GM18870 (cell line): ENCODE results near the gene KLHL6.
"Not testable (repeated sequence)": the region's sequence is repeated elsewhere in the genome, so short reads cannot be mapped to it uniquely, and the experiment has no call there.

Source experiments
- ATAC-seq: cut with Tn5 transposase; IDR thresholded peaks from one replicate; pipeline ENCODE4 v1.9.1; 2021; ENCODE audit warnings: moderate library complexity; ENCODE audit not compliant: unreplicated experiment

Gene KLHL6

GRCh38 chr3:183489455-183490210, 65.9 kb downstream of the KLHL6 start:
- no peak for ATAC-seq

DNA sequence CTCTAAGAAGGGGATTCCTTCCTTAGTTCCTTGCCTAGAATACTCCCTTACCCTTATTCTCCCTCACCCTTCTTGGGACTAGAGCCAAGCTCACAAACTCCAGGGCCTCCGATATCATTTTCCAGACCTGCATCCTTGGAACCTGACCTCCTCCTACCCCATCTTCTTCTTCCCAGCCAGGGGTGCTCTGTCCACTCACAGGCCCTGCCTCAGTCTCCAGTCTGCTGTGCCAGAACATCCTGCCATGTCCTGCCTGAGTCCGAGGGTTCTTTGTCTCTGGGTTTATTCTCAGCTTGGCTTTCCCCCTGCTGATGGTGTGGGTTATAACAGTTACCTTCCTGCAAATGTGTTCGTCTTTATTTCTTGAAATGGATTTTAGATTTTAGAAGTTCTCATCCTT, 67.2 kb downstream of the KLHL6 start:
- ATAC-seq: no peak

GRCh38 chr3:183487896-183488295, 67.6 kb downstream of the KLHL6 start:
- ATAC-seq: no peak

DNA sequence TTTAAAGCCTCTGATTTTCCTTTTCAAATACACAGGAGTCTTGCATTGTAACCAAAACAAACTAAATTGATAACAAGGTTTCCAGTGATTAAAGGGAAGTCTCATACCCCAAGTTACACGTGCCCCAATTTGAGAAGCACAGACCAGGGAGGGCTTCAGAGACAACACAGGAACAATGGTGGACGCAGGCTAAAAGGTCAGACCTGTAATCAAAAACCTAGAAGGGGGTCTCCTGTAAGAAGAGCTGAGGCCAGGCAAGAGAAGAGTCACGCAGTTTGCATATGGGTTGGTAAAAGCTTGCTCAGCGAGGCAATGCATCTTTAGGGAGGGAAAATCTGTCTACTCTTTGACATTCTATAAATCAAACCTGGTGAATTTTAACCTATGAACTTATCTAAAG, 68.5 kb downstream of the KLHL6 start:
- no peak for ATAC-seq

GRCh38 chr3:183486472-183486871, 69.0 kb downstream of the KLHL6 start:
- no peak for ATAC-seq

DNA sequence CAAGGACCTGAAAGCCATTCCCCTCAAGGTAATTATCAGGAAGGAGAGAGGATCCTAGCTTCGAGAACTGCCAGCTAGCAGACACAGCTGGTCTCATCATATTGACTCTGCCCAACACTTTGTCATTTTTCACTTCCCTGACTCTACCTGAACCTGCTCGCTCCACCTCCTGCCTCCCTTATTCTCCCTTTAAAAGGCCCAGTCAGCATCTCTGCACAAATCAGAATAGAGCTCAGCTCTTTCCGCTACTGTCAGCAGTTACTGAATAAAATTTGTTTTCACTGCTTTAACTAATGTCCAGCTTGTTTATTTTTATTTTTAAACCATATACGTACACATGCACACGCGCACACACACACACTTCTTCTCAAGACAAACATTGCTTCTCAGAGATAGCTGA, 69.9 kb downstream of the KLHL6 start:
- ATAC-seq: no peak

DNA sequence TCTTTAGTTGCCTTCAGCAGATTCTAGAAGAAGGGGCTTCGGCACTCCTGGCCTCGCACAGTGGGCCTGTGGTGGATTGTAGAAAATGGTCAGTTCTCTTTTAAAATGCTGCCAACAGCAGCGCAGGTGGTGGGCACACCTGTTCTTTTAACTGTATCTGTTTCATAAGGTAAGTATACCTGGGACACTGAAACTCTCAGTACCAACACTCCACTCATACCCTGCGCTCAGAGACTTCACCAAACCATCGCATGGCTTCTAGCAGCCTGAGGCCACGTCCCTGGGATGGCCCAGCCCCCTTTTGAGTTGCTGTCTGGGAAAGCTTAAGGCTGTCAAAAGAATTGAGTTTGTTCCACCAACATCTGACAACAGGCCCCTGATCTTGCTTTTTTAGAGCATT, 70.4 kb downstream of the KLHL6 start:
- no peak for ATAC-seq

DNA sequence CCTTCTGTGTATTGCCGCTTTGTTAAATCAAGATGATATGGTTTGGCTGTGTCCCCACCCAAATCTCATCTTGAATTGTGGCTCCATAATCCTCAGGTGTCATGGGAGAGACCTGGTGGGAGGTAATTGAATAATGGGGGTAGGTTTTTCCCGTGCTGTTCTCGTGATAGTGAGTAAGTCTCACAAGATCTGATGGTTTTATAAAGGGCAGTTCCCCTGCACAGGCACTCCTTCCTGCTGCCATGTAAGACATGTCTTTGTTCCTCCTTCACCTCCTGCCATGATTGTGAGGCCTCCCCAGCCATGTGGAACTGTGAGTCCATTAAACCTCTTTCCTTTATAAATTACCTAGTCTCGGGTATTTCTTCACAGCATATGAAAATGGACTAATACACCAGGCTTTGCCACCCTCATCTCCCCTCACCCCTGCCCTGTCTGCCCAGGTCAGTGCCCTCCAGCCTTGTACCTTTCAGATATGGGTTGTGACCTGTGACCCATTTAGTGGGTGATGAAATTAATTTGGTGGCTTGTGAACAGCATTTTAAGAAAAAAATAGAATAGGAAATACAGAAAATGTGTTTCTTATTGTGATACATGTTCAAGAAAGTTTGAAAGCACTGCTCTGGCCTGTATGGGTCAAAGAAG, 71.0 kb downstream of the KLHL6 start:
- ATAC-seq: no peak

DNA sequence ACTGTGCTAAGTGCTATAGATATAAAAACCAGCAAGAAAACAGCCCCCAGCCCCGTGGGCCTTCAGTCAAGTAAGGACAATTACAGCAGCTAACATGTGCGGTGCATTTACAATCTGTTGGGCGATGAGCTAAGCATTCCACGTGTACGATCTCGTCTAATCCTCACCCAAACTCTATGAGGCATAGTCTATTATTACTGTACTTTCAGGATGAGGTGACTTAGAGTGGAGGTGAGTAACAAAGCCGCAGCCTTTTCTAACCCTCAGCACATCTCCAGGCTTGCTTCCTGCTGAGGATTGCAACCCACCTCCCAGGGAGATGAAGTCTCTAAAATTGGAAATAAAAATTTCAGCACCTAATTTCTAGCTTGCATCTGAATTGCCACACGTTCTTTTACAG, 73.9 kb downstream of the KLHL6 start:
- no peak for ATAC-seq

DNA sequence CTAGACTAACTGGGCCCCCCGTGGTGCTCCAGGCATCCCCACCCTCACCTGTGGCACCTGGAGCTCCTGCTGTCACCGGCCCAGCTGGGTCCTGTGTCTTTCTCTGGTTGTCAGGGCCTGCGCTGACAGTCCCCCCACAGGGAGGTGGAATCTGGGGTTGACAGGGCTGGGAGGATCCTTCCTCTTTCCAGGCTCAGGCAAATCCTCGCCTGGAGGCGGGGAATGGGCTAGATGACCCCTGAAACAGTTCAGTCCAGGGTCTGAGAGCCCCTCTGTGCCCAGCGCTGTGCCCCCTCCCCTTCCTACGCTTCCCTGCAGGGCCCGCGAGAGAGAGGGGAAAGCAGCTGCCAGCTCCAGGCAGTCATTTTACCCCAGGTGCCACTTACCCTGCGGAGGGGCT, 77.0 kb downstream of the KLHL6 start:
- ATAC-seq: no peak

- ATAC-seq: no peak
These were observed 77.6 kb downstream of the KLHL6 start for GRCh38 chr3:183477801-183478456.

DNA sequence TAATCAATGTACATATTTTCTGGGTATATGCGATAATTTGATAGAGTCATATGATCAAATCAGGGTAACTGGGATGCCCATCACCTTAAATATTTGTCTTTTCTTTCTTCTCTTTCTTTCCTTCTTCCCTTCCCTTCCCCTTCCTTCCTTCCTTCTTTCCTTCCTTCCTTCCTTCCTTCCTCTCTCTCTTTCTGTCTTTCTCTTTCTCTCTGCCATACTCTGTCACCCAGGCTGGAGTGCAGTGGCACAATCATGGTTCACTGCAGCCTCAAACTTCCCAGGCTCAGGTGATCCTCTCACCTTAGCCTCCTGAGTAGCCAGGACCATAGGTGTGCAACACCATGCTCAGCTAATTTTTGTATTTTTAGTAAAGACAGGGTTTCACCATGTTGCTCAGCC, 79.7 kb downstream of the KLHL6 start:
- not testable (repeated sequence) for ATAC-seq

GRCh38 chr3:183475016-183475763, 80.3 kb downstream of the KLHL6 start:
- ATAC-seq: no peak

- ATAC-seq: no peak
These were observed 81.5 kb downstream of the KLHL6 start for GRCh38 chr3:183473969-183474368.

DNA sequence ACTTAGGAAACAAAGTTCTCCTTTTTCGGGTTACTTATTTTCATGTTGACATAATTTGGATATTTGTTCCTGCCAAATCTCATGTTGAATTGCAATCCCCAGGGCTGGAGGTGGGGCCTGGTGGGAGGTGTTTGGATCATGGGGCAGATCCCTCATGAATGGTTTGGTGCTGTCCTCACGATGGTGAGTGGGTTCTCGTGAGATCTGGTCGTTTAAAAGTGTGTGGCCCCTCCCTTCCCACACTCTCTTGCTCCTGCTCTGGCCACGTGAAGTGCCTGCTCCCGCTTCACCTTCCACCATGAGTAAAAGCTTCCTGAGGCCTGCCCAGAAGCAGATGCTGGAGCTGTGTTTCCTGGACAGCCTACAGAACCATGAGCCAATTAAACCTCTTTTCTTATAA, 83.4 kb downstream of the KLHL6 start:
- no peak for ATAC-seq

DNA sequence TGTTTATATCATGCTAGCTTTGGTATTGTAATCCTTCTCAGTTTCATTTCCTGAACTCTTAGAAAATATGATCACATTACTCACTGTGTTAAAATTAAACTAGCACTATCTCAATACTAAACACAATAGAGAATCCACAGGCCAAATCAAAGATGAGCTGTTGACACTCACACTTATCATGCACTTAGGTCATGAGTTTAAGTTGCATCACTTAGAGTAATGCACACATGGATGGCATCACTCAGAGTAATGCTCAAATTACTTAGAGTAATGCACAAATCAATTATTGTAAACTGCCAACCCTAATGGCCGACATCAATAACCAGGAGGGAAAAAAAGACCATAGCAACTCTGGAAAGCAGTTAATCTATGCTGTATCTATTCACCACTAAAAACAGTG, 87.1 kb downstream of the KLHL6 start:
- no peak for ATAC-seq

DNA sequence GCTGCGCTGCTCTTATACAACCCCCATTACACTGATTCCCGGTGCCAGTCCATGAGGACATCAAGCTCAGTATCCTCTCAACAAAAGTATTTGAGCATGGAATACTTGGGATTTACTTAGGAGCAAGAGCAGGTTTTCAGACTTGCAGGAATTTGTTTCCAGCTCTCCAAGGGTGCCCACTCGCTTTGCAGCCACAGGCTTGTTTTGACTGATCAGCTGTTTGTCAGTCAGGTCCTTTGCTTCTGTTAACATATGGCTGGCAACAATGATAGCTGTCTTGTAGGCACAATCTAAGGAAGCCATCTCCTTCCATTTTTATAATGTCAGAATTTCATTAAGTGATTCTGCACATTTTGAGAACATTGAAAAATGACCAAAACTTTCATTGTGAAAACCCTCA, 88.9 kb downstream of the KLHL6 start:
- ATAC-seq: no peak

- not testable (repeated sequence) for ATAC-seq
These were observed 89.8 kb downstream of the KLHL6 start for GRCh38 chr3:183465710-183466109.

DNA sequence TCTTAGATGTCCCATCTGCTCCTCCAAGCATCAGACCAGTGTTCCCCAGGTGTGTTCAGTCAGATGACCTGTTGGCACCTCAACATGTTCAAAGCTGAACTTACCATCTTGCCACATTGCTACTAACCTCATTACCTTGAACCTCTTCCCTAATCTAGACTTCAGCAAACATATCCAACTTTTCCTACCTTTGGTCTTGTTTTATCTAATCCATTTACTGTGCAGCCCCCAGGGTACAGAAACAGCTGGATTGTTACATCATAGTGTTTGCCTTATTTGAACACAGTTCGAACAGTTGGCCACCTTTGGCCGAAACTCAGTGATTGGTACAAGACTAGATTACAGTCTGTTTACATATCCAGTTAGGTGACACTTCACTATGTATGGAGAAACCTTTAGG, 91.0 kb downstream of the KLHL6 start:
- no peak for ATAC-seq

- no peak for ATAC-seq
These were observed 95.1 kb downstream of the KLHL6 start for GRCh38 chr3:183460081-183461055.
